ENCODE results near the gene ATP2B2. TPM values are rescaled to one million over a fixed set of nuclear protein-coding genes. Genes with fewer than 3 reads are reported as not detected.

Gene ATP2B2
- total and polyA plus RNA-seq, 2 of the 8 experiments (the other 6 are each of a cell fraction or from before 2014, with no cell fraction given): 0.14 to 1.2 TPM

DNA sequence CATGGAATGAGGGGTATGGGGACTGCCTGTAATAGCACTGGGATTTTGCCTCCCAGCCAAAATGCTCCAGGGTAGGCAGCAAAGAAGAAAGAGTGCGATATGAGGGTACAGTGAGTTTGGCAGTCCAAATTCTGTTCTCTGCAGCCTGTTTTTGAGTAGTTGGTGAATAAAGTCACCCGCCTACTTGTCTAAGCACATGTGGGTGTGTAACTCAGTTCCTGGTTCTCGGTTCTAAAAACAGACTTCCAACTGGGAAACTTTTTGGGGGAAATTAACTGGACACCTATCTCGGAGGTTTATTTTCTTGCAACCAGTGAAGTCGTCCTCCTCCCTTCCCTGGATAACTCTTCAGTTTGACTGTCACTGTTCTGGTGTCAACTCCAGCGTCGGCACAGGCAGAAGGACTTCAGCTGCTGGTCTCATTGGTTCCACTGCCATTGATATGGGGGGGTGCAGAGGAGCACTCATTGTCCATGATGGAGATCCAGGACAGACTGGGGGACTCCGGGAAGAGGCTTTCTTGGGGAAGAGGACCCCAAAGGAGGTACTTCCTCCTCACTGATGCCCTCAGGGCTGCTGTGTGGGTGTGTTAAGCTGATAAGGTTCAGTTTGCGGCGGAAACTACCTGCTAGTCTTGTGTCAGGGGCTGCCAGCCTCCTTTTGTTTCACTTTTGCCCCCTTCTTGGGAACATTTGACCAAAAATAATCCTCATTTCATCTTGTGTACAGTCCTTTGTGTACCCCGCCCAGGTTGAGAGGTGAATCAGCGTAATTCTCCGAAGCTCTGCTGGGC, 225.8 kb downstream of the ATP2B2 start (continued):
- TF ChIP-seq, protein P1, sequence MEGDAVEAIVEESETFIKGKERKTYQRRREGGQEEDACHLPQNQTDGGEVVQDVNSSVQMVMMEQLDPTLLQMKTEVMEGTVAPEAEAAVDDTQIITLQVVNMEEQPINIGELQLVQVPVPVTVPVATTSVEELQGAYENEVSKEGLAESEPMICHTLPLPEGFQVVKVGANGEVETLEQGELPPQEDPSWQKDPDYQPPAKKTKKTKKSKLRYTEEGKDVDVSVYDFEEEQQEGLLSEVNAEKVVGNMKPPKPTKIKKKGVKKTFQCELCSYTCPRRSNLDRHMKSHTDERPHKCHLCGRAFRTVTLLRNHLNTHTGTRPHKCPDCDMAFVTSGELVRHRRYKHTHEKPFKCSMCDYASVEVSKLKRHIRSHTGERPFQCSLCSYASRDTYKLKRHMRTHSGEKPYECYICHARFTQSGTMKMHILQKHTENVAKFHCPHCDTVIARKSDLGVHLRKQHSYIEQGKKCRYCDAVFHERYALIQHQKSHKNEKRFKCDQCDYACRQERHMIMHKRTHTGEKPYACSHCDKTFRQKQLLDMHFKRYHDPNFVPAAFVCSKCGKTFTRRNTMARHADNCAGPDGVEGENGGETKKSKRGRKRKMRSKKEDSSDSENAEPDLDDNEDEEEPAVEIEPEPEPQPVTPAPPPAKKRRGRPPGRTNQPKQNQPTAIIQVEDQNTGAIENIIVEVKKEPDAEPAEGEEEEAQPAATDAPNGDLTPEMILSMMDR (IDR thresholded peaks at IDR 0.05; ENCODE audit: control extremely low read depth in 1 of 3, insufficient read depth in 1 of 3, low read depth in 1 of 3, low read length in 3 of 3): no peak
- TF ChIP-seq CHD1 (IDR thresholded peaks at IDR 0.05; ENCODE audit: low read depth, low read length) (no peak), BACH1 (IDR thresholded peaks at IDR 0.05; ENCODE audit: low read length) (no peak), POLR2A (IDR thresholded peaks at IDR 0.05; ENCODE audit: control extremely low read depth in 1 of 2, low read depth in 2 of 2, low read length in 2 of 2) (no peak), KDM4A (IDR thresholded peaks at IDR 0.05; ENCODE audit: low read depth, low read length, severe bottlenecking) (no peak), CREB1 (IDR thresholded peaks at IDR 0.05) (no peak), SIRT6 (IDR thresholded peaks at IDR 0.05; ENCODE audit: low read length) (no peak)
- TF ChIP-seq, protein P2, sequence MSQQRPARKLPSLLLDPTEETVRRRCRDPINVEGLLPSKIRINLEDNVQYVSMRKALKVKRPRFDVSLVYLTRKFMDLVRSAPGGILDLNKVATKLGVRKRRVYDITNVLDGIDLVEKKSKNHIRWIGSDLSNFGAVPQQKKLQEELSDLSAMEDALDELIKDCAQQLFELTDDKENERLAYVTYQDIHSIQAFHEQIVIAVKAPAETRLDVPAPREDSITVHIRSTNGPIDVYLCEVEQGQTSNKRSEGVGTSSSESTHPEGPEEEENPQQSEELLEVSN (IDR thresholded peaks at IDR 0.05): no peak
- TF ChIP-seq, protein P3, sequence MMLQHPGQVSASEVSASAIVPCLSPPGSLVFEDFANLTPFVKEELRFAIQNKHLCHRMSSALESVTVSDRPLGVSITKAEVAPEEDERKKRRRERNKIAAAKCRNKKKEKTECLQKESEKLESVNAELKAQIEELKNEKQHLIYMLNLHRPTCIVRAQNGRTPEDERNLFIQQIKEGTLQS (IDR thresholded peaks at IDR 0.05; ENCODE audit: insufficient read depth, low read depth, low read length): no peak

All from H1 (cell line).